GM06990 (cell line): ENCODE results near the gene DHX32.

Source experiments
- DNase-seq: peaks from one replicate; pipeline ENCODE4 v3.0.0-alpha.2; 2011; ENCODE audit not compliant: insufficient read length; ENCODE audit errors: extremely low read depth
- H3K27me3 ChIP-seq: replicated peaks from 2 replicates; pipeline ENCODE4 v1.6.0; 2011; ENCODE audit warnings: low read length; ENCODE audit not compliant: control insufficient read depth, insufficient read depth
- H3K36me3 ChIP-seq: 2 replicates; pipeline ENCODE4 v1.5.1; 2011; ENCODE audit warnings: low read length; ENCODE audit not compliant: control insufficient read depth, insufficient read depth
- H3K4me3 ChIP-seq: replicated peaks from 2 replicates; pipeline ENCODE4 v1.5.1; 2011; ENCODE audit warnings: low read depth, mild to moderate bottlenecking, control low read depth, low read length
- TF ChIP-seq, protein P1 (sequence below): IDR thresholded peaks from 2 replicates; pipeline ENCODE4 v1.5.1; 2011; ENCODE audit warnings: low read length, control low read depth, mild to moderate bottlenecking, inconsistent platforms; ENCODE audit not compliant: insufficient read depth, poor library complexity, severe bottlenecking

Gene DHX32

DNA sequence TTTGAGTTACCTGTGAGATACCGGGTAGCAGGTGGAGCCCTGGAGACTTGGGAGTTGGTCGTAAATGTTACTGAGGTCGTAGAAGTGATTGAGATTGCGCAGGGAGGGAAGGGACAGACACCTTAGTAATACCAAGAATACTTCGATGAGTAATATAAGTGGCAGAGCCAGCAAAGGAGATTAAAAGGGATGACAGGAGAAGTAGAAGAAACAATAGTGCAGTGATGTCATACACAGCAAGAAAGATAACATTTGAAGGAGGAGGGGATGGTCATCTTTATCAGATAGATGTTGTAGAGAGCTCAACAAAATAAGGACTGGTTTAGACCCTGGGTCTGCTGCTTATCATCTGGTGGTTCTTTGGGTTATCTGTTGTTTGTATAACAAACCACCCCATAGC is 52.8 kb downstream of the DHX32 start:
- Histone ChIP-seq H3K36me3 (peaks cover 18% of the 10 kb centered on the region), H3K27me3 (no peaks in the 10 kb centered on the region), H3K4me3 (no peak overlapping the region)
- DNase-seq, result no peak
- TF ChIP-seq, protein P1, sequence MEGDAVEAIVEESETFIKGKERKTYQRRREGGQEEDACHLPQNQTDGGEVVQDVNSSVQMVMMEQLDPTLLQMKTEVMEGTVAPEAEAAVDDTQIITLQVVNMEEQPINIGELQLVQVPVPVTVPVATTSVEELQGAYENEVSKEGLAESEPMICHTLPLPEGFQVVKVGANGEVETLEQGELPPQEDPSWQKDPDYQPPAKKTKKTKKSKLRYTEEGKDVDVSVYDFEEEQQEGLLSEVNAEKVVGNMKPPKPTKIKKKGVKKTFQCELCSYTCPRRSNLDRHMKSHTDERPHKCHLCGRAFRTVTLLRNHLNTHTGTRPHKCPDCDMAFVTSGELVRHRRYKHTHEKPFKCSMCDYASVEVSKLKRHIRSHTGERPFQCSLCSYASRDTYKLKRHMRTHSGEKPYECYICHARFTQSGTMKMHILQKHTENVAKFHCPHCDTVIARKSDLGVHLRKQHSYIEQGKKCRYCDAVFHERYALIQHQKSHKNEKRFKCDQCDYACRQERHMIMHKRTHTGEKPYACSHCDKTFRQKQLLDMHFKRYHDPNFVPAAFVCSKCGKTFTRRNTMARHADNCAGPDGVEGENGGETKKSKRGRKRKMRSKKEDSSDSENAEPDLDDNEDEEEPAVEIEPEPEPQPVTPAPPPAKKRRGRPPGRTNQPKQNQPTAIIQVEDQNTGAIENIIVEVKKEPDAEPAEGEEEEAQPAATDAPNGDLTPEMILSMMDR, result no peak

DNA sequence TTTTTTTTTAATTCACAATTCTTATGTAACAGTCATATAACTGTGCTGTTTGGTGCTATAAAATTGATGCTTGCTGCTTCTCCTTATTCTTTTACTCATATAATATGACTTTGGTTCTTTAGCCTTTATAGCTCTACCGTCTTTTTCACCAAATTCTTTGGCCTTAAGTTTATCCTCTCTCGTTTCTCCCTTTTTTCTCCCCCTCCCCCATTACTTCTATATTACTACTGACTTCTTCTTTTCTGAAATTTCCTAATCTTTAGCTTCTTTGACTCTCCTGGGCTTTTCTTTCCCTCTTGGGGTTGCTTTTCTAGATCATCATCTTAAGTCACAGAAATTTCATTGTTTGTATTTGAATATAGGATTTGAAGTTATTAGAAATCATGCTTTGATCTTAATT is 54.0 kb downstream of the DHX32 start:
- TF ChIP-seq, protein P1, result no peak
- no peak for DNase-seq
- peaks cover 13% of the 10 kb centered on the region for H3K36me3 ChIP-seq
- no peaks in the 10 kb centered on the region for H3K27me3 ChIP-seq
- no peak overlapping the region for H3K4me3 ChIP-seq

DNA sequence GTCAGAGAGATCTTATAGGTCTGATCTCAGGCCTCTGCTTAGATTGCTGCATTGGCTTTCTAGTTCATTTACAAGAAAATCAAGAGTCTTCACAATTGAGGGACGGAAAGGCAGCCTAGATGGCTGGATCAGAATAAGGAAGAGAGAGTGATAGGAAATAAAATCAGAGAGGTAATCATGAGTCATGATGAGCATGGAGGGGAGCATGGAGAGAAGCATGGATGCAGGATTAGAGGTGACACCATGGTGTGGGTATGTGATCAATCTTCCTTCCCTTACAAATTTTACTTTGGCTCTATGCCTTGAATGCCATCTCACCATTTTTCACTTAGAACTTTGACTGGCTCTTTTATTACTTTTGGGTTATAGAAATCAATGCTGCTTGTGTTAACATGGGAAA is 56.4 kb downstream of the DHX32 start:
- TF ChIP-seq, protein P1, result no peak
- H3K4me3 ChIP-seq, result peak overlapping the region; percentile 91
- H3K36me3 ChIP-seq, result peaks cover 13% of the 10 kb centered on the region
- no peaks in the 10 kb centered on the region for H3K27me3 ChIP-seq
- no peak for DNase-seq

DNA sequence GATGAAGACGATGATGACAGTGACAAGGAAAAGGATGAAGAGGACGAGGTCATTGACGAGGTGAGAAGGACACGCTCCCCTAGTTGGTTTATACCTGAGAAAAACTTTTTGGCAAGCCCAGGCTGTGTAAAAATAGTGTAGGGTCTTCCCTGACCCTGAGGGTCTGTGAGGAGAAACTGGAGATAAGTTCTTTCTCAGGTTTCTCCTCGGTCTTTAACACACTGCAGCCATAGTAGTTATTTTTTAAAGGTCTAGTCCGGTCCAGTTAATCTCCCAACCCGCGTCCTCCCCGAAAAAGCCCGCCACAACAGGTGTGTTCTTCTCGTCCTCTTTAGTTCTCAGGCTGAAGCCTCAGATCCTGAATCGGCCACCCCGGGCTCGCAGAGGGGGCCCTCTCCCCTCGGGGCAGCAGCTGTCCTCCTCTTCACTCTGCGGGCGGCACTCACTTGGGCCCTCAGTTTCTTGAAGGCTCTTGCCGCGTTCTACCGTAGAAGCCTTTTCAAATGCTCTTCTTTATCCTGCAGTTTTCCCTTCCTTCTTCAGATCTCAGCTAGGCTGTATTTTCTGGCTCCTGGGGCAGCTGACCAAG is 57.3 kb downstream of the DHX32 start:
- peak; percentile 12 for DNase-seq
- H3K27me3 ChIP-seq, result no peaks in the 10 kb centered on the region
- TF ChIP-seq, protein P1, result no peak
- H3K4me3 ChIP-seq, result peak overlapping the region; percentile 91
- H3K36me3 ChIP-seq, result peaks cover 7% of the 10 kb centered on the region

DNA sequence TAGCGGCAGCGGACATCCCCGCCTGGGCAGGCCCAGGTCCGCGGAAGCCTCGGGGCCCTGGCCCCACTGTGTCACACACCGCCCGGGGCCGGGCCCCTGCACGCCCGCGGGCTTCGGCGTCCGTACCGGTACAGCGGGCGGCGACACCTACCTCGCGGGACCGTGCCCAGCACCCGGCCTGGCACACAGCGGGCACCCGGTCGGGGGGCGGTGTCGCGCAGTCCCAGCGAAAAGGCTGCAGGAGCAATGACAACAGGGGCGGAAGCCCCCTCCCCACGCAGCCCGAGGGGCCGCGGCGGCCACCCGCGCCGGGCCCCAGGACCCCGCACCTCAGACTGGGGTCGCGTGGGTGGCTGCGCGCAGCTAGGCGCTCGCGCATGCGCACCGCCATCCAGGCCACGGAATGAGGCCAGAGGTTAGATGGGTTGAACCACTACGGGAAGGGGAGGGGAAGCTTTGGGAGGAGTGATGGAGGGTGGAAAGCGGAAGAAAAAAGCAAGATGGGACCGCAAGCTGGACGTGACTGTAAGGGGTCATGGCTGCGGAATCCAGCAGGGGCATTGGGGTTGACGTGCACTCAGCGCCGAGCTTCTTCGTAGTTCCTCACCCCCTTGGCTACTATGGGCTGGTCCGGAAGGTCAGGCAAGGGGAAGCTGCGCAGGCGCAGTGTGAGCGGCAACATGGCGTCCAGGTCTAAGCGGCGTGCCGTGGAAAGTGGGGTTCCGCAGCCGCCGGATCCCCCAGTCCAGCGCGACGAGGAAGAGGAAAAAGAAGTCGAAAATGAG is 58.0 kb downstream of the DHX32 start, which contains the start of the genes BCCIP and UROS:
Gene BCCIP, plus strand, starts transcription at position 669 of the 785 bp plus-strand sequence. Its CDS starts 12 bp downstream, at position 681.
Gene UROS, minus strand, starts transcription at position 381 of the 785 bp plus-strand sequence. CDS start 6,759 bp downstream, outside the sequence.
- Histone ChIP-seq H3K27me3 (no peaks in the 10 kb centered on the region), H3K4me3 (peak within 1 kb of the TSS; percentile 91), H3K36me3 (peaks cover 1% of the 10 kb centered on the region)
- TF ChIP-seq, protein P1, result no peak
- peak; percentile 92 for DNase-seq
